ENCODE results near the gene LGALS3. TPM values are rescaled to one million over a fixed set of nuclear protein-coding genes. Genes with fewer than 3 reads are reported as not detected.
A peak's percentile ranks its signal among the peaks of the same experiment; 100 is the strongest.

Gene LGALS3
- total RNA-seq, 1 donor from 2014 or later = 351 TPM

GRCh38 chr14:55121628-55122439 is 7.2 kb upstream of the LGALS3 start:
- Histone ChIP-seq H3K27ac (peak overlapping the region; percentile 1), H3K9me3 (no peaks in the 10 kb centered on the region), H3K27me3 (no peaks in the 10 kb centered on the region), H3K4me1 (peaks cover 60% of the 10 kb centered on the region), H3K36me3 (no peaks in the 10 kb centered on the region), H3K4me3 (no peak overlapping the region)
- DNase-seq (no peak), ATAC-seq (no peak)
- no peak for TF ChIP-seq CTCF (IDR thresholded peaks at IDR 0.05)
- intact Hi-C loops (cut with DNase I) = no loop called here

GRCh38 chr14:55122440-55122986 is 6.5 kb upstream of the LGALS3 start:
- peak; percentile 23 for ATAC-seq
- no peak overlapping the region for H3K4me3 ChIP-seq
- no peaks in the 10 kb centered on the region for H3K27me3 ChIP-seq
- peaks cover 65% of the 10 kb centered on the region for H3K4me1 ChIP-seq
- H3K36me3 ChIP-seq = no peaks in the 10 kb centered on the region
- TF ChIP-seq CTCF (IDR thresholded peaks at IDR 0.05) = no peak
- DNase-seq = no peak
- intact Hi-C loops (cut with DNase I) = no loop called here
- peak overlapping the region; percentile 1 for H3K27ac ChIP-seq
- no peaks in the 10 kb centered on the region for H3K9me3 ChIP-seq

GRCh38 chr14:55123101-55123500 is 6.0 kb upstream of the LGALS3 start:
- H3K4me3 ChIP-seq = no peak overlapping the region
- DNase-seq (no peak), ATAC-seq (peak; percentile 25)
- no peak for TF ChIP-seq CTCF (IDR thresholded peaks at IDR 0.05)
- no peaks in the 10 kb centered on the region for H3K27me3 ChIP-seq
- H3K27ac ChIP-seq = no peak overlapping the region
- no peaks in the 10 kb centered on the region for H3K36me3 ChIP-seq
- H3K4me1 ChIP-seq = peaks cover 65% of the 10 kb centered on the region
- H3K9me3 ChIP-seq = no peaks in the 10 kb centered on the region
- intact Hi-C loops (cut with DNase I) = no loop called here

GRCh38 chr14:55123852-55124639 is 5.0 kb upstream of the LGALS3 start:
- Histone ChIP-seq H3K4me3 (no peak overlapping the region), H3K27me3 (no peaks in the 10 kb centered on the region), H3K4me1 (peaks cover 62% of the 10 kb centered on the region), H3K36me3 (no peaks in the 10 kb centered on the region), H3K9me3 (no peaks in the 10 kb centered on the region), H3K27ac (no peak overlapping the region)
- TF ChIP-seq CTCF (IDR thresholded peaks at IDR 0.05) = no peak
- intact Hi-C loops (cut with DNase I) = no loop called here
- DNase-seq = no peak
- no peak for ATAC-seq

GRCh38 chr14:55124774-55125386 is 4.2 kb upstream of the LGALS3 start:
- Histone ChIP-seq H3K36me3 (no peaks in the 10 kb centered on the region), H3K4me1 (peaks cover 54% of the 10 kb centered on the region), H3K27me3 (no peaks in the 10 kb centered on the region), H3K4me3 (no peak overlapping the region), H3K9me3 (no peaks in the 10 kb centered on the region), H3K27ac (peak overlapping the region; percentile 60)
- TF ChIP-seq CTCF (IDR thresholded peaks at IDR 0.05) = no peak
- no peak for ATAC-seq
- DNase-seq = no peak
- intact Hi-C loops (cut with DNase I) = no loop called here

Measured in upper lobe of right lung (tissue), 1 donor.